ENCODE results near the gene CNTNAP2. TPM values are rescaled to one million over a fixed set of nuclear protein-coding genes. Genes with fewer than 3 reads are reported as not detected.

Gene CNTNAP2
- total RNA-seq, 4 donors from 2014 or later = 0.25 to 0.89 (median 0.30) TPM; not detected in 1

- Histone ChIP-seq H3K36me3 (no peaks in the 10 kb centered on the region), H3K4me1 (peaks cover 3% of the 10 kb centered on the region), H3K9me3 (no peaks in the 10 kb centered on the region), H3K27ac (no peak overlapping the region), H3K4me3 (no peak overlapping the region), H3K27me3 (no peaks in the 10 kb centered on the region)
- WGBS = 73% methylated on average over 2 of the region's 2 CpGs
- TF ChIP-seq POLR2AphosphoS5 (IDR thresholded peaks at IDR 0.05) (no peak), CTCF (IDR thresholded peaks at IDR 0.05) (no peak), EP300 (IDR thresholded peaks at IDR 0.05) (no peak), POLR2A (IDR thresholded peaks at IDR 0.05) (no peak)
- no peak for DNase-seq (ENCODE audit: low spot score in 2 of 2)
Observed at GRCh38 chr7:148434887-148435286, 2318.3 kb downstream of the CNTNAP2 start.

GRCh38 chr7:148435715-148436114 lies 2319.1 kb downstream of the CNTNAP2 start:
- WGBS = 85% methylated on average over 6 of the region's 6 CpGs

GRCh38 chr7:148436135-148436534 lies 2319.5 kb downstream of the CNTNAP2 start:
- Histone ChIP-seq H3K27ac (no peak overlapping the region), H3K27me3 (no peaks in the 10 kb centered on the region), H3K4me1 (peaks cover 3% of the 10 kb centered on the region), H3K4me3 (no peak overlapping the region), H3K36me3 (no peaks in the 10 kb centered on the region), H3K9me3 (no peaks in the 10 kb centered on the region)
- DNase-seq (ENCODE audit: low spot score in 2 of 2) = no peak
- 94% methylated on average over 4 of the region's 4 CpGs for WGBS
- TF ChIP-seq EP300 (IDR thresholded peaks at IDR 0.05) = no peak
- TF ChIP-seq CTCF (IDR thresholded peaks at IDR 0.05) = no peak
- no peak for TF ChIP-seq POLR2AphosphoS5 (IDR thresholded peaks at IDR 0.05)
- no peak for TF ChIP-seq POLR2A (IDR thresholded peaks at IDR 0.05)

More at GRCh38 chr7:148435715-148436114, 2319.1 kb downstream of the CNTNAP2 start:
- DNase-seq (ENCODE audit: low spot score in 2 of 2) = no peak
- no peaks in the 10 kb centered on the region for H3K36me3 ChIP-seq
- H3K4me3 ChIP-seq = no peak overlapping the region
- TF ChIP-seq POLR2A (IDR thresholded peaks at IDR 0.05) = no peak
- no peaks in the 10 kb centered on the region for H3K9me3 ChIP-seq
- peaks cover 3% of the 10 kb centered on the region for H3K4me1 ChIP-seq
- no peak overlapping the region for H3K27ac ChIP-seq
- no peaks in the 10 kb centered on the region for H3K27me3 ChIP-seq

- TF ChIP-seq POLR2A (IDR thresholded peaks at IDR 0.05) (no peak), POLR2AphosphoS5 (IDR thresholded peaks at IDR 0.05) (no peak), CTCF (IDR thresholded peaks at IDR 0.05) (no peak)
- no peak for DNase-seq (ENCODE audit: low spot score in 2 of 2)
- Histone ChIP-seq H3K4me3 (no peak overlapping the region), H3K9me3 (no peaks in the 10 kb centered on the region), H3K4me1 (peaks cover 3% of the 10 kb centered on the region), H3K36me3 (no peaks in the 10 kb centered on the region), H3K27ac (no peak overlapping the region), H3K27me3 (no peaks in the 10 kb centered on the region)
- 55% methylated on average over 7 of the region's 7 CpGs for WGBS
Observed at GRCh38 chr7:148436571-148436970, 2320.0 kb downstream of the CNTNAP2 start.

- Histone ChIP-seq H3K9me3 (no peaks in the 10 kb centered on the region), H3K27ac (no peak overlapping the region), H3K36me3 (no peaks in the 10 kb centered on the region), H3K4me1 (peaks cover 3% of the 10 kb centered on the region), H3K27me3 (no peaks in the 10 kb centered on the region), H3K4me3 (no peak overlapping the region)
- DNase-seq (ENCODE audit: low spot score in 2 of 2) = no peak
- WGBS = 84% methylated on average over 4 of the region's 4 CpGs
- TF ChIP-seq EP300 (IDR thresholded peaks at IDR 0.05) (no peak), POLR2AphosphoS5 (IDR thresholded peaks at IDR 0.05) (no peak), CTCF (IDR thresholded peaks at IDR 0.05) (no peak), POLR2A (IDR thresholded peaks at IDR 0.05) (no peak)
Observed at GRCh38 chr7:148437043-148437442, 2320.4 kb downstream of the CNTNAP2 start.

- Histone ChIP-seq H3K4me3 (no peak overlapping the region), H3K9me3 (peaks cover 10% of the 10 kb centered on the region), H3K36me3 (no peaks in the 10 kb centered on the region), H3K4me1 (no peaks in the 10 kb centered on the region), H3K27ac (no peak overlapping the region), H3K27me3 (no peaks in the 10 kb centered on the region)
- WGBS = 83% methylated on average over 8 of the region's 8 CpGs
- no peak for TF ChIP-seq POLR2A (IDR thresholded peaks at IDR 0.05)
- no peak for TF ChIP-seq EP300 (IDR thresholded peaks at IDR 0.05)
- no peak for TF ChIP-seq CTCF (IDR thresholded peaks at IDR 0.05)
- no peak for DNase-seq (ENCODE audit: low spot score in 2 of 2)
Observed at GRCh38 chr7:148442141-148442655, 2325.6 kb downstream of the CNTNAP2 start.

Measured in suprapubic skin (tissue), 4 donors.